IMR-90 (cell line): Measurements from ENCODE around the gene PRR12.

Experiments
- BHLHE40 ChIP-seq: fragments of 150-350 bp; IDR thresholded peaks from 2 replicates; pipeline ENCODE4 v1.6.1; 2016; ENCODE audit warnings: mild to moderate bottlenecking, low read depth, low read length
- CEBPB ChIP-seq: IDR thresholded peaks from 2 replicates; pipeline ENCODE4 v1.6.1; 2012; ENCODE audit warnings: low read depth, low read length, improper control_type of control experiment
- CTCF ChIP-seq: conservative IDR thresholded peaks from 2 replicates; pipeline ENCODE4 v1.5.1; 2012; ENCODE audit warnings: mild to moderate bottlenecking, low read depth, low read length, improper control_type of control experiment
- ELK1 ChIP-seq: fragments of 150-350 bp; IDR thresholded peaks from 2 replicates; pipeline ENCODE4 v1.6.1; 2016; ENCODE audit warnings: low read depth, mild to moderate bottlenecking, low read length, moderate library complexity, borderline replicate concordance
- FOS ChIP-seq: fragments of 150-350 bp; IDR thresholded peaks from 2 replicates; pipeline ENCODE4 v1.6.1; 2016; ENCODE audit warnings: low read depth, low read length
- MAFK ChIP-seq: IDR thresholded peaks from 2 replicates; pipeline ENCODE4 v1.6.1; 2012; ENCODE audit warnings: low read depth, low read length, improper control_type of control experiment
- MAZ ChIP-seq: IDR thresholded peaks from 2 replicates; pipeline ENCODE4 v1.6.1; 2012; ENCODE audit warnings: low read depth, mild to moderate bottlenecking, low read length, improper control_type of control experiment, moderate library complexity, borderline replicate concordance
- MXI1 ChIP-seq: IDR thresholded peaks from 2 replicates; pipeline ENCODE4 v1.6.1; 2012; ENCODE audit warnings: low read depth, mild to moderate bottlenecking, low read length, moderate library complexity, borderline replicate concordance
- NFE2L2 ChIP-seq: fragments of 150-350 bp; IDR thresholded peaks from 2 replicates; pipeline ENCODE4 v1.6.1; 2016; ENCODE audit warnings: low read depth, mild to moderate bottlenecking, low read length
- POLR2A ChIP-seq: IDR thresholded peaks from 2 replicates; pipeline ENCODE4 v1.6.1; 2012; ENCODE audit warnings: mild to moderate bottlenecking, low read depth, low read length
- RAD21 ChIP-seq: IDR thresholded peaks from 2 replicates; pipeline ENCODE4 v1.6.1; 2012; ENCODE audit warnings: low read length, improper control_type of control experiment
- RFX5 ChIP-seq: IDR thresholded peaks from 2 replicates; pipeline ENCODE4 v1.8.0; 2012; ENCODE audit warnings: low read depth, mild to moderate bottlenecking, low read length, moderate library complexity
- SMC3 ChIP-seq: fragments of 150-350 bp; IDR thresholded peaks from 2 replicates; pipeline ENCODE4 v1.6.1; 2016; ENCODE audit warnings: low read depth, mild to moderate bottlenecking, antibody characterized with exemption, low read length, moderate library complexity
- TF ChIP-seq, protein P1 (sequence below): fragments of 150-350 bp; IDR thresholded peaks from 2 replicates; pipeline ENCODE4 v1.6.1; 2017; ENCODE audit warnings: mild to moderate bottlenecking, antibody characterized with exemption, low read length, low read depth

DNA sequence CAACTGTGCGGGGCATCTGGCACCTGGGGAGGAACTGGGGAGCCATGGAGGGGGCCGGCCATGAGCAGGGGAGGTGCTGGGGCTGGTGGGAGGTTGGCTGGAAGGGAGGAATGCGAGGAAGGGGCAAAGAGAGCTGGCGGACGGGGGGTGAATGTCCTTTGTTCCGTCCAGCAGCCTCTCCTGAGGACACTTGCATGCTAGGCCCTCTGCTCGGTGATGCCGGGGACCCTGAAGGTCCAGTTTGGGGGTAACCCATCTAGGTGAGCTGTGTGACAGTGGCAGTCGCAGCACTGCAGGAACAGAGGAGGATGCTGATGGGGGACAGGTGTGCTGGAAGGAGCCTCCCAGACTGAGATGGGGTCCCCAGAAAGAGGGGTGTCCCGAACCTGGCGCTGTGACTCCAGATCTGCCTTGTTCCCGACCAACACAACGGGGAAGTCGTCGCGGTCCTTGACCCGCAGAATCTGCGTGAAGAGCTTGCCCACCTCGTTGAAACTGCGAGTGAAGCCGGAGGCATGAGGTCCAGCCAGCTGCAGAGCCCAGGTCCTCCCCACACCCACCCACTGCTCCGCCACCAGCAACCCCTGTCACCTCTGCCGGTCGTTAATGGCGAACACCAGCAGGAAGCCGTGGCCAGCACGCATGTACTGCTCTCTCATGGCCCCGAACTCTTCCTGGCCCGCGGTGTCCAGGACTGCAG is 45.4 kb downstream of the PRR12 start:
- TF ChIP-seq CTCF (no peak), SMC3 (no peak), POLR2A (no peak), CEBPB (no peak), ELK1 (no peak), RAD21 (no peak), RFX5 (no peak), BHLHE40 (no peak), FOS (no peak), MAFK (no peak), MAZ (no peak), MXI1 (no peak), NFE2L2 (no peak)
- TF ChIP-seq, protein P1, sequence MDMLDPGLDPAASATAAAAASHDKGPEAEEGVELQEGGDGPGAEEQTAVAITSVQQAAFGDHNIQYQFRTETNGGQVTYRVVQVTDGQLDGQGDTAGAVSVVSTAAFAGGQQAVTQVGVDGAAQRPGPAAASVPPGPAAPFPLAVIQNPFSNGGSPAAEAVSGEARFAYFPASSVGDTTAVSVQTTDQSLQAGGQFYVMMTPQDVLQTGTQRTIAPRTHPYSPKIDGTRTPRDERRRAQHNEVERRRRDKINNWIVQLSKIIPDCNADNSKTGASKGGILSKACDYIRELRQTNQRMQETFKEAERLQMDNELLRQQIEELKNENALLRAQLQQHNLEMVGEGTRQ = no peak
